Measurements from ENCODE around the gene SETD6.

Gene SETD6

GRCh38 chr16:58494981-58495520 lies 20.3 kb upstream of the SETD6 start:
- peak; percentile 98 for DNase-seq

GRCh38 chr16:58495521-58496331 lies 19.6 kb upstream of the SETD6 start:
- no peak for DNase-seq

GRCh38 chr16:58497468-58497867 lies 17.8 kb upstream of the SETD6 start:
- no peak for DNase-seq

- DNase-seq, result no peak
These were observed 17.4 kb upstream of the SETD6 start for GRCh38 chr16:58497935-58498334.

- DNase-seq, result no peak
These were observed 16.8 kb upstream of the SETD6 start for GRCh38 chr16:58498341-58499091.

- DNase-seq, result no peak
These were observed 16.2 kb upstream of the SETD6 start for GRCh38 chr16:58499092-58499511.

GRCh38 chr16:58499615-58500351 lies 15.5 kb upstream of the SETD6 start, which contains the start of gene NDRG4:
TSS of gene NDRG4 (plus strand) at chr16:58500143. CDS start at chr16:58500249, 106 bp downstream.
- peak; percentile 69 for DNase-seq

- DNase-seq, result no peak
These were observed 14.7 kb upstream of the SETD6 start for GRCh38 chr16:58500430-58501241.

GRCh38 chr16:58501242-58502131 lies 13.8 kb upstream of the SETD6 start:
- DNase-seq, result no peak

- no peak for DNase-seq
These were observed 12.9 kb upstream of the SETD6 start for GRCh38 chr16:58502217-58502921.

GRCh38 chr16:58503166-58503862 lies 12.0 kb upstream of the SETD6 start:
- no peak for DNase-seq

GRCh38 chr16:58503863-58504688 lies 11.2 kb upstream of the SETD6 start:
- no peak for DNase-seq

- no peak for DNase-seq
These were observed 8.8 kb upstream of the SETD6 start for GRCh38 chr16:58506241-58507194.

- DNase-seq, result no peak
These were observed 7.9 kb upstream of the SETD6 start for GRCh38 chr16:58507195-58507962.

- no peak for DNase-seq
These were observed 7.2 kb upstream of the SETD6 start for GRCh38 chr16:58507963-58508670.

- no peak for DNase-seq
These were observed 6.6 kb upstream of the SETD6 start for GRCh38 chr16:58508671-58509251.
